Peyer's patch (tissue), 4 donors: ENCODE data around the gene FRMD4A.

ENCODE experiments used
- CTCF ChIP-seq, 6 experiments: fragments of 450-650 bp in 4 of 6; fragments of 200-600 bp in 2 of 6; sonication (generic) in 1 of 6; IDR thresholded peaks; one replicate each; pipeline ENCODE4 v1.5.1; 2017 to 2019; ENCODE audit warnings: antibody characterized with exemption in 6 of 6, mild to moderate bottlenecking in 3 of 6, moderate library complexity in 1 of 6
- POLR2A ChIP-seq, 2 donors: fragments of 450-650 bp; IDR thresholded peaks; one replicate each; pipeline ENCODE4 v1.5.1; 2017; ENCODE audit warnings: antibody characterized with exemption in 2 of 2, mild to moderate bottlenecking in 2 of 2, moderate library complexity in 2 of 2

- TF ChIP-seq POLR2A (IDR thresholded peaks at IDR 0.05), result no peak
- TF ChIP-seq CTCF (IDR thresholded peaks at IDR 0.05), result no peak
These were observed 83.2 kb downstream of the FRMD4A start for GRCh38 chr10:14247377-14248116.
